Fibroblast of skin of right biceps (primary cell): ENCODE results near the gene PCBP3.
"Not testable (repeated sequence)": the region's sequence is repeated elsewhere in the genome, so short reads cannot be mapped to it uniquely, and the experiment has no call there.

Experiments
- DNase-seq: peaks from one replicate; pipeline ENCODE4 v3.0.0-alpha.2; 2013

The PCBP3 gene

DNA sequence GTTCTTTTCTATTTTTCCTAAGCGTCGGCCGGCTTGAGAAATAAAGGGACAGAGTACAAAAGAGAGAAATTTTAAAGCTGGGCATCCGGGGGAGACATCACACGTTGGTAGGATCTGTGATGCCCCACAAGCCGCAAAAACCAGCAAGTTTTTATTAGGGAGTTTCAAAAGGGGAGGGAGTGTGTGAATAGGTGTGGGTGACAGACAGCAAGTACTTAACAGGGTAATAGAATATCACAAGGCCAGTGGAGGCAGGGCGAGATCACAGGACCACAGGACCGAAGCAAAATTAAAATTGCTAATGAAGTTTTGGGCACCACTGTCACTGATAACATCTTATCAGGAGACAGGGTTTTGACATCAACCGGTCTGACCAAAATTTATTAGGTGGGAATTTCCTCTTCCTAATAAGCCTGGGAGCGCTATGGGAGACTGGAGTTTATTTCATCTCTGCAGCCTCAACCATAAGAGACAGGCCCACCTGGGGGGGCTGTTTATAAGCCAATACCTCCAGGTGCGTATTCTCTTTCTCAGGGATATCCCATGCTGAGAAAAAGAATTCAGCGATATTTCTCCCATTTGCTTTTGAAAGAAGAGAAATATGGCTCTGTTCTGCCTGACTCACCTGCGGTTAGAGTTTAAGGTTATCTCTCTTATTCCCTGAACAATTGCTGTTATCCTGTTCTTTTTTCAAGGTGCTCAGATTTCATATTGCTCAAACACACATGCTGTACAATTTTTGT, 332.3 kb downstream of the PCBP3 start:
- DNase-seq: not testable (repeated sequence)

DNA sequence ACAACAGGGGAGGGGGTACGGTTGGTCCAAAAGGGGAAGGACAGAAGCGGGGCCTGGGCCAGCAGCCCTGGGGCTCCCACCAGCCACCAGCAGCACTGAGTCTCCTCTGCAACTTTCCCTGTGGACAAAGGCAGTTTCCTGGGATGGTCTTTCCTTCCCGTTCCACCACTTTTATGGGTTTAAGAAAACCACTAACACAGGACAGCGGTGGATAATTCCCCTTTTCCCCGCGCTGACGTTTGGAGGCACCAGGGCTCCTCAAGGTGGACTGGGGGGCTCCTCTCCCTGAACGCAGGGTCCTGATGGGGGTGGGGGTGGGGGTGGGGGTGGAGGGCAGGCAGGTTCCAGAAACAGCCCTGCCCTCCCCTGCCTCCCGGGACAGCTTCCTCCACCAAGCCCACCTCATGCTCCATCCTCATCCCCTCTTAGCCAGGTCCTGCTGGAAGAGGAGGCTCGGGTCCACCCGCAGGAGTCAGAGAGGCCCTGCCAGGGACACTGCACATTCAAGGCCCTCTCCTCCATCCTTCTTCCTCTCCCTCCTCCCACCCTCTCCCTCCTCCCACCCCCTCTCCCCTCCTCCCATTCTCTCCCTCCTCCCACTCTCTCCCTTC, 333.3 kb downstream of the PCBP3 start:
- no peak for DNase-seq

- peak; percentile 71 for DNase-seq
Measured at GRCh38 chr21:45977396-45977795, 333.9 kb downstream of the PCBP3 start.

GRCh38 chr21:45979141-45979631, 335.7 kb downstream of the PCBP3 start:
- DNase-seq: peak; percentile 58

GRCh38 chr21:45979651-45980050, 336.1 kb downstream of the PCBP3 start:
- no peak for DNase-seq

- DNase-seq: no peak
Measured at GRCh38 chr21:45980271-45980670, 336.7 kb downstream of the PCBP3 start.

GRCh38 chr21:45980697-45981096, 337.2 kb downstream of the PCBP3 start:
- no peak for DNase-seq

DNA sequence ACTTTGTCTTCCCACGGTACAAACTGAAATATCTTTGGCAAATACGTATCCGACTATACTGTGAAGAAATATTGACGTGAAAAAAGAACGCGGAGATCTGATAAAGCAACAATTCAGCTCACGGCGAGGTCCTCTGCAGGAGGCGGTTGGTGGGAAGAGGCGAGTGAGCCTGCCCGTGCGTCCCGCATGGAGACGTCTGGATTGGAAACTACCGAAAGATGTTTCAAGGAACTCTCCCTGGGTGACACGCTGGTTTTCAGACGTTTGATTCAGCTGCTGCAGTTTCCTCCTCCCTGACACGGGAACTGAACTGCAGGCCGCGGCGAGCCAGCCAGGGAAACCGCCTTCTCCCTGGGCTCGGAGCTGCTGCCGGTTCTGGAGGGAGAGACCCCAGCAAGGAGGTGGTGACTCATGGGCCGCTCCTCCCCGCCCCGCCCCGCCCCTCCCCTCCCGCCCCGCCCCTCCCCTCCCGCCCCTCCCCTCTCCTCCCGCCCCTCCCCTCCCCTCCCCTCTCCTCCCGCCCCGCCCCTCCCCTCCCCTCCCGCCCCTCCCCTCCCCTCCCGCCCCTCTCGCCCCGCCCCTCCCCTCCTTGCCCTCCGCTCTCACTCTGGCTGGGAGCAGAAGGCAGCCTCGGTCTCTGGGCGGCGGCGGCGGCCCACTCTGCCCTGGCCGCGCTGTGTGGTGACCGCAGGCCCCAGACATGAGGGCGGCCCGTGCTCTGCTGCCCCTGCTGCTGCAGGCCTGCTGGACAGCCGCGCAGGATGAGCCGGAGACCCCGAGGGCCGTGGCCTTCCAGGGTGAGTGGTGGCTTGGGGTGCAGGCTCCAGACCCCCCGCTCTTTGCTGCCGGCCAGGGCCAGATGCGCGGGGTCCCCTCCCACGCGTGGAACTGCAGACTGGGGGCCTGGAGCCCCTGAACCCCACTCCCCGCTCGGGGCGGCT, 337.9 kb downstream of the PCBP3 start, which contains the start of gene COL6A1:
TSS of gene COL6A1 (plus strand) at position 620 of the 941 bp plus-strand sequence. CDS start at position 701, 81 bp downstream.
- peak; percentile 95 for DNase-seq

- DNase-seq: no peak
Measured at GRCh38 chr21:45982092-45982757, 338.7 kb downstream of the PCBP3 start.

GRCh38 chr21:45982758-45983648, 339.5 kb downstream of the PCBP3 start:
- DNase-seq: no peak

DNA sequence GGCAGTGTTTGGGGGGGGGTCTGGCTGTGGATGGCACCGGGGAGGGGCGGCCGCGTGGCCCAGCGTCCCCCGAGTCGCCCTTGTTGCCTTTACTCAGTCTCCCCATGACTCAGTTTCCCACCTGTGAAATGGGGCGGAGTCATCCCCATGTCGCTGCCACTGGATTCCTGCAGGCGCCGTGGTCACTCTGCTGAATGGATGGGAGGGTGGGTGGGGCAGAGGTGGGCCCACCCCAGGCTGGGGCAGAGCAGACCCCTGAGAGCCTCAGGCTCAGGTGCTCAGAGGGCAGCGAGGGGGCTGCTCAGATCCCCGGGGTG, 340.1 kb downstream of the PCBP3 start:
- no peak for DNase-seq

DNA sequence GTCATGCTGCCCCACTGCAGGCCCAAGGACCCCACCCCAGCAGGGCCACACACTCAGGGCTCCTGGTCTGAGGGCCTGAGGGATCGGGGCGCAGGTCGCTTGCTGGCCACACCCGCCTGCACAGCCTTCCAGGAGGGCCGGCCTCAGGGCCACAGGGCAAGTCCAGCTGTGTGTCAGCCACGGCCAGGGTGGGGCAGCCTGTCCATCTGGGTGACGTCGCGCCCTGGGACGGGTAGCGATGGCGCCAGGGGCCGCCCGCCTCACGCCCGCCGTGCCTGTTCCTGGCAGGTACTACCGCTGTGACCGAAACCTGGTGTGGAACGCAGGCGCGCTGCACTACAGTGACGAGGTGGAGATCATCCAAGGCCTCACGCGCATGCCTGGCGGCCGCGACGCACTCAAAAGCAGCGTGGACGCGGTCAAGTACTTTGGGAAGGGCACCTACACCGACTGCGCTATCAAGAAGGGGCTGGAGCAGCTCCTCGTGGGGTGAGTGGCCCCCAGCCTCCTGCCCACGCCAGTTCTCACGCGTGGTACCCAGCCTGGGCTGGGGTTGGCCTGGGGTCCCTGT, 340.5 kb downstream of the PCBP3 start:
- no peak for DNase-seq

DNA sequence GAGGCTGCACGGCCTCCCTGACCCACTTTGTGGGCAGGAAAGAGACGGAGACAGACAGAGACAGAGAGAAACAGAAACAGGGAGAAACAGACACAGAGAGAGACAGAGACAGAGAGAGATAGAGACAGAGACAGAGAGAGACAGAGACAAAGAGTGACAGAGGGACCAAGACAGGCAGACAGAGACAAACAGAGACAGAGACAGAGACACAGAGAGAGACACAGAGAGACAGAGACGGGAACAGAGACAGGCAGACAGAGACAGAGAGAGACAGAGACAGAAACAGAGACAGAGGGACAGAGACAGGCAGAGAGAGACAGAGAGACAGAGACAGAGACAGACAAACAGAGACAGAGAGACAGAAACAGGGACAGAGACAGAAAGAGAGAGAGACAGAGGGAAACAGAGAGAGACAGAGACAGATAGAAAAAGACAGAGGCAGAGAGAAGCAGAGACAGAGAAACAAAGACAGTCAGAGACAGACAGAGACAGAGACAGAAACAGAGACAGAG, 341.1 kb downstream of the PCBP3 start:
- no peak for DNase-seq

- no peak for DNase-seq
Measured at GRCh38 chr21:45985471-45986315, 342.2 kb downstream of the PCBP3 start.

GRCh38 chr21:45986316-45987051, 343.0 kb downstream of the PCBP3 start:
- DNase-seq: no peak

DNA sequence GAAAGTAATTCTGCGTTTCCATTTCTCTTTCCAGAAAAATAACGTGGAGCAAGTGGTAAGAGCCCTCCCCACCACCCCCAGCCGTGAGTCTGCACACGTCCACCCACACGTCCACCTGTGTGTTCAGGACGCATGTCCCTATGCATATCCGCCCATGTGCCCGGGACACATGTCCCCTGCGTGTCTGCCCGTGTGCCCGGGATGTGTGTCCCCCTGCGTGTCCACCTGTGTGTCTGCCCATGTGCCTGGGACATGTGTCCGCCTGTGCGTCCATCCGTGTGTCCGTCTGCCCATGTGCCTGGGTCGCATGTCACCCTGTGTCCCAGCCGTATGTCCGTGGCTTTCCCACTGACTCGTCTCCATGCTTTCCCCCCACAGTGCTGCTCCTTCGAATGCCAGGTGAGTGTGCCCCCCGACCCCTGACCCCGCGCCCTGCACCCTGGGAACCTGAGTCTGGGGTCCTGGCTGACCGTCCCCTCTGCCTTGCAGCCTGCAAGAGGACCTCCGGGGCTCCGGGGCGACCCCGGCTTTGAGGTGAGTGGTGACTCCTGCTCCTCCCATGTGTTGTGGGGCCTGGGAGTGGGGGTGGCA, 343.7 kb downstream of the PCBP3 start:
- no peak for DNase-seq

GRCh38 chr21:45988366-45989347, 345.1 kb downstream of the PCBP3 start:
- DNase-seq: no peak
